Kidney (tissue), 14 donors: ENCODE results near the gene SOCS4. TPM values are rescaled to one million over a fixed set of nuclear protein-coding genes. Genes with fewer than 3 reads are reported as not detected.

Source experiments
- DNase-seq, 5 donors: peaks; one replicate each; pipeline ENCODE4 v3.0.0-alpha.2; 2013 to 2020
- FAIRE-seq: peaks from 2 replicates; lab custom pipeline; 2012; peaks lifted over from hg19 to GRCh38; lab: Jason Lieb, UNC
- H3K27ac ChIP-seq, 2 donors: one replicate each; pipeline ENCODE4 v1.7.0; 2013; ENCODE audit warnings: low read depth in 2 of 2, low read length in 2 of 2, inconsistent platforms in 1 of 2
- H3K27me3 ChIP-seq: one replicate; pipeline ENCODE4 v1.7.1; 2013; ENCODE audit warnings: low read length, inconsistent platforms; ENCODE audit not compliant: control insufficient read depth, insufficient read depth
- H3K36me3 ChIP-seq, 3 donors: one replicate each; pipeline versions ENCODE4 v1.7.0 to v1.7.1; 2013; ENCODE audit warnings: low read length in 3 of 3, control low read depth in 1 of 3, inconsistent platforms in 1 of 3; ENCODE audit not compliant: insufficient read depth in 3 of 3, control insufficient read depth in 2 of 3
- H3K4me1 ChIP-seq, 3 donors: one replicate each; pipeline versions ENCODE4 v1.7.0 to v1.7.1; 2013; ENCODE audit warnings: low read length in 3 of 3, inconsistent platforms in 1 of 3, low read depth in 1 of 3; ENCODE audit not compliant: control insufficient read depth in 2 of 3, insufficient read depth in 2 of 3
- H3K4me3 ChIP-seq, 3 donors: one replicate each; pipeline versions ENCODE4 v1.7.0 to v1.8.1; 2013; ENCODE audit warnings: low read length in 3 of 3, control low read depth in 1 of 3, inconsistent platforms in 1 of 3
- H3K9ac ChIP-seq, 3 donors: one replicate each; pipeline versions ENCODE4 v1.7.0 to v1.7.1; 2013; ENCODE audit warnings: low read length in 3 of 3, control low read depth in 1 of 3, inconsistent platforms in 1 of 3
- H3K9me3 ChIP-seq, 3 donors: one replicate each; pipeline versions ENCODE4 v1.7.0 to v1.7.1; 2013; ENCODE audit warnings: low read length in 3 of 3, control low read depth in 1 of 3, inconsistent platforms in 1 of 3; ENCODE audit not compliant: control insufficient read depth in 2 of 3, insufficient read depth in 1 of 3
- intact Hi-C: fragments of 100-400 bp; cut with DNase I; formaldehyde crosslinking; loops from one replicate; pipeline ENCODE4 v1.11.1; 2022
- polyA plus RNA-seq: library from polyadenylated mRNA; stranded (reverse); fragments of 350-450 nt; fragmentation: Illumina TruSeq; extraction: RNeasy Lipid Tissue Mini Kit (QIAGEN cat#74804); gene quantifications from one replicate; pipeline ENCODE4 v1.2.3, GENCODE V29; 2014; ENCODE audit warnings: low read depth, low replicate concordance; ENCODE audit not compliant: insufficient read depth
- total RNA-seq: library from RNA; stranded (reverse); fragmentation: NEBNext Ultra II Directional; extraction: Animal tissue kit (Norgen Biotek cat#: 25700); gene quantifications from one replicate; pipeline ENCODE4 v1.2.1, GENCODE V29; 2021
- TF ChIP-seq, protein P1 (sequence below): IDR thresholded peaks from 3 replicates; pipeline ENCODE4 v1.5.1; 2012; ENCODE audit warnings: mild to moderate bottlenecking, moderate library complexity, borderline replicate concordance; ENCODE audit not compliant: insufficient read depth; ENCODE audit errors: extremely low read depth
- donor health status: control.
- donor health status: control.
- donor health status: control.
- donor health status: control.
- donor health status: control.
- donor health status: DM: yes; HTN: yes; CAD: no.
- donor health status: Normal renal cell carcinoma (clear cell type).

SOCS4 gene
- total and polyA plus RNA-seq, 2 donors from 2014 or later = 6.0 to 30.5 TPM

DNA sequence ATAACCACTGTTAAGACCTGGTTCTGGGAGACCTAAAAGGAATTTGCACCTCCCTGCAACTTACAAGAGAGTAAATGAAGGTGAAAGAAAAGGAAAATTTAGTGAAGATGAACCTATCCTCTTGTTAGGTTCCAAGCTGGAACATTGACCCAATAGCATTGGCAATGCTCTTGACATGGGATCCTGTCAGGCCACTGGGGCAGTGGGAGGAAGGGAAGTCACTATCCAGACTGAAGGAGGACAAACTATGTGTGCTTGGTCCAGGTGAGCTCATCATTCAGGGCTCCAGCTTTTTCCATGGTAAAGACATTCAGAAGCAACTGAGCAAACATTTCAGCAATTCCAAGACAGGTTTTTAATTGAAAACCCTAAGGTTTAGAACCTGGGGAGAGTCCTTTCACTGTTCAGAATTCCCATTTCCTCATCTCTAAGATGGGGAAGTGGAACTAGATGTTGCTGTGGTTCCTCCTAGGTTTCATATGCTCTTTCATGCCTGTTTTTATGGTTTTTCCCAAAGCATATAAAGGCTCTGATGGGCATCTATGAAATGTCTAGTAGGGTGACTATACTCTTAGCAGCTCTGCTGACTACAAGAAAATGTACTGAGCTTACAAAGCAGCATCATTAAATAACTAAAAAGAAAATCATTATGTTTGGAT is 57.5 kb downstream of the SOCS4 start:
- no peak overlapping the region for H3K27ac ChIP-seq
- intact Hi-C loops = no loop called here
- no peak overlapping the region for H3K4me3 ChIP-seq

DNA sequence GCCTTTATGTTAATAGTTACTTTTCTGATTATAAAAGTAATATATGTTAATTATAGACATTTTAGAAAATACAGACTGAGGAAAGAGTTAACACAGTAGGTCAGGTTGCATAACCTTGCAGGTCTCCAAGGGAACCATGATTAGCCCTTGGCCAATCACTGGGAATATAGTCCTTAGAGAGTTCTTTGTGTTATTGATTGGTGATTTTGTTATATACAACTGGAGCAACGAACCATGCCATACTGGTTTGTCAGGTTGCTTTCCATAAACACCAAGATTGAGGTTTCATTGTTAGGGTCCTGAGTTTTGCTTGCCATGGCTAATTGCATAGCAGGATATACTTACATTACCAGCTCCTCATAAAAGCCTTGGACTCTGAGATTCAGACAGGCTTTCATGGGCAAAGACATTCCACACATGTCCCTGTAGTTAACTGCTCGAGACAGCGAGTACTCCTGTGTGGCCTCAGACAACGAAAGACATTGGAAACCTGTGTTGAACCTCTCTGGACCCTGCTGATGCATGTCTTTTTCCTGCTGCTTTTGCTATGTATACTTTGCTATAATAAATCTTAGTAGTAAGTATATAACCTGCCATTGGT is 58.1 kb downstream of the SOCS4 start:
- TF ChIP-seq, protein P1, sequence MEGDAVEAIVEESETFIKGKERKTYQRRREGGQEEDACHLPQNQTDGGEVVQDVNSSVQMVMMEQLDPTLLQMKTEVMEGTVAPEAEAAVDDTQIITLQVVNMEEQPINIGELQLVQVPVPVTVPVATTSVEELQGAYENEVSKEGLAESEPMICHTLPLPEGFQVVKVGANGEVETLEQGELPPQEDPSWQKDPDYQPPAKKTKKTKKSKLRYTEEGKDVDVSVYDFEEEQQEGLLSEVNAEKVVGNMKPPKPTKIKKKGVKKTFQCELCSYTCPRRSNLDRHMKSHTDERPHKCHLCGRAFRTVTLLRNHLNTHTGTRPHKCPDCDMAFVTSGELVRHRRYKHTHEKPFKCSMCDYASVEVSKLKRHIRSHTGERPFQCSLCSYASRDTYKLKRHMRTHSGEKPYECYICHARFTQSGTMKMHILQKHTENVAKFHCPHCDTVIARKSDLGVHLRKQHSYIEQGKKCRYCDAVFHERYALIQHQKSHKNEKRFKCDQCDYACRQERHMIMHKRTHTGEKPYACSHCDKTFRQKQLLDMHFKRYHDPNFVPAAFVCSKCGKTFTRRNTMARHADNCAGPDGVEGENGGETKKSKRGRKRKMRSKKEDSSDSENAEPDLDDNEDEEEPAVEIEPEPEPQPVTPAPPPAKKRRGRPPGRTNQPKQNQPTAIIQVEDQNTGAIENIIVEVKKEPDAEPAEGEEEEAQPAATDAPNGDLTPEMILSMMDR = no peak
- no peak overlapping the region for H3K9ac ChIP-seq
- no peaks in the 10 kb centered on the region for H3K9me3 ChIP-seq
- no peaks in the 10 kb centered on the region for H3K4me1 ChIP-seq
- no peak overlapping the region for H3K4me3 ChIP-seq
- H3K36me3 ChIP-seq = no peaks in the 10 kb centered on the region
- H3K27ac ChIP-seq = no peak overlapping the region
- H3K27me3 ChIP-seq = no peaks in the 10 kb centered on the region
- no peak for DNase-seq
- intact Hi-C loops = no loop called here
- FAIRE-seq = no peak

More for the DNA sequence above, 57.5 kb downstream of the SOCS4 start:
- DNase-seq = no peak
- Histone ChIP-seq H3K36me3 (no peaks in the 10 kb centered on the region), H3K9me3 (no peaks in the 10 kb centered on the region), H3K27me3 (no peaks in the 10 kb centered on the region), H3K4me1 (no peaks in the 10 kb centered on the region), H3K9ac (no peak overlapping the region)
- TF ChIP-seq, protein P1 = no peak
- FAIRE-seq = no peak

DNA sequence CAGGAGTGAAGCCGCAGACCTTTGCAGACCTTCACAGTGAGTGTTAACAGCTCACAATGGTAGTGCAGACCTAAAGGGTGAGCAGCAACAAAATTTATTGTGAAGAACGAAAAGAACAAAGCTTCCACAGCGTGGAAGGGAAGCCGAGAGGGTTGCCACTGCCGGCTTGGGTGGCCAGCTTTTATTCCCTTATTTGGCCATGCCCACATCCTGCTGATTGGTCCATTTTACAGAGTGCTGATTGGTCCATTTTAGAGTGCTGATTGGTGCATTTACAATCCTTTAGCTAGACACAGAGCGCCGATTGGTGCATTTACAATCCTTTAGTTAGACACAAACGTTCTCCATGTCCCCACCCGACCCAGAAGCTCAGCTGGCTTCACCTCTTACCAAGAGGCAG is 59.9 kb downstream of the SOCS4 start:
- no peak for DNase-seq
- no peak for FAIRE-seq
- Histone ChIP-seq H3K27ac (no peak overlapping the region), H3K4me3 (no peak overlapping the region), H3K4me1 (no peaks in the 10 kb centered on the region), H3K27me3 (no peaks in the 10 kb centered on the region), H3K9me3 (no peaks in the 10 kb centered on the region), H3K9ac (no peak overlapping the region), H3K36me3 (no peaks in the 10 kb centered on the region)
- intact Hi-C loops = no loop called here
- TF ChIP-seq, protein P1 = no peak
